HTR-8/SVneo (cell line): ENCODE results near the gene TST.
"Not testable (repeated sequence)": the region's sequence is repeated elsewhere in the genome, so short reads cannot be mapped to it uniquely, and the experiment has no call there.

Experiments used
- DNase-seq: peaks from one replicate; pipeline ENCODE4 v3.0.0; 2011; ENCODE audit warnings: low spot score, mixed read lengths; ENCODE audit not compliant: insufficient read length
- FAIRE-seq: peaks from 2 replicates; lab custom pipeline; 2011; peaks lifted over from hg19 to GRCh38; lab: Jason Lieb, UNC

TST gene

GRCh38 chr22:36990457-36990856 is 28.8 kb downstream of the TST start:
- DNase-seq, result no peak

GRCh38 chr22:36989012-36989411 is 30.2 kb downstream of the TST start:
- FAIRE-seq, DNase-seq: not testable (repeated sequence)

More at GRCh38 chr22:36990457-36990856, 28.8 kb downstream of the TST start:
- no peak for FAIRE-seq

- DNase-seq (no peak), FAIRE-seq (no peak)
Measured at GRCh38 chr22:36988075-36988832, 31.0 kb downstream of the TST start.

GRCh38 chr22:36986242-36986821 is 32.9 kb downstream of the TST start:
- DNase-seq (no peak), FAIRE-seq (no peak)

- FAIRE-seq (no peak), DNase-seq (no peak)
Measured at GRCh38 chr22:36985211-36985889, 33.9 kb downstream of the TST start.

- DNase-seq, result no peak
- FAIRE-seq, result no peak
Measured at GRCh38 chr22:36982136-36982535, 37.1 kb downstream of the TST start.

GRCh38 chr22:36981247-36981775 is 37.9 kb downstream of the TST start:
- DNase-seq (no peak), FAIRE-seq (no peak)

GRCh38 chr22:36979016-36979910 is 40.0 kb downstream of the TST start:
- no peak for FAIRE-seq
- DNase-seq, result no peak

GRCh38 chr22:36977947-36978660 is 41.1 kb downstream of the TST start:
- peak; percentile 88 for DNase-seq
- peak; percentile 42 for FAIRE-seq

- DNase-seq, result no peak
- FAIRE-seq, result no peak
Measured at GRCh38 chr22:36977401-36977861, 41.8 kb downstream of the TST start.

- FAIRE-seq, result no peak
- no peak for DNase-seq
Measured at GRCh38 chr22:36976606-36977005, 42.6 kb downstream of the TST start.

- no peak for FAIRE-seq
- DNase-seq, result no peak
Measured at GRCh38 chr22:36971341-36972125, 47.7 kb downstream of the TST start.

- DNase-seq, result no peak
- no peak for FAIRE-seq
Measured at GRCh38 chr22:36968249-36968964, 50.8 kb downstream of the TST start.

- FAIRE-seq (no peak), DNase-seq (no peak)
Measured at GRCh38 chr22:36966851-36967540, 52.3 kb downstream of the TST start.

GRCh38 chr22:36965696-36966095 is 53.6 kb downstream of the TST start:
- FAIRE-seq, result no peak
- DNase-seq, result no peak

- no peak for DNase-seq
- FAIRE-seq, result no peak
Measured at GRCh38 chr22:36964106-36964505, 55.1 kb downstream of the TST start.

- DNase-seq, result no peak
- no peak for FAIRE-seq
Measured at GRCh38 chr22:36963302-36963701, 55.9 kb downstream of the TST start.
